HS-5 (cell line): ENCODE results near the gene DCTD.

ENCODE experiments used
- DNase-seq: peaks from one replicate; pipeline ENCODE4 v3.0.0-alpha.2; 2012; ENCODE audit warnings: low read depth

DCTD gene

GRCh38 chr4:182917182-182918043 is at the start of gene DCTD:
DCTD (minus strand) TSS chr4:182917386; CDS start chr4:182915568, 1,818 bp downstream.
- DNase-seq: no peak

- DNase-seq: no peak
Measured at GRCh38 chr4:182960746-182961145, 43.6 kb upstream of the DCTD start.

- no peak for DNase-seq
Measured at GRCh38 chr4:182960228-182960627, 43.0 kb upstream of the DCTD start.

DNA sequence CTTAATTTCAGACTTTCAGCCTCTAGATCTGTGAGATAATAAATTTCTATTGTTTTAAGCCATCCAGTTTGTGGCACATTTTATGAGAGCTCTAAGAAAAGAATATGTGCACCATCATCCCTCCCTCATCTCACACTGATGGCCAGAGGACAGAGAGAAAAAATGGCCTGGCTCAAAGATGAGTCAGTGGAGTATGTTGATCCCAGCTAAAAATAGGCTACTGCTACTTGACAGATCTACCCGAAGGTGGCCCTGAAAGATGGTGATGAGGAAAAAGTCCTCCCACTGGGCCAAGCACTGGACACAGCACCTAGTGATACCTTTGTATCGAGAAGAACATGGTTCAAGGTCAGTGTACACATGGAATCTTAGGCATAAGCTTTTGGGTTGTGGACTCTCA is 38.2 kb upstream of the DCTD start:
- DNase-seq: no peak

DNA sequence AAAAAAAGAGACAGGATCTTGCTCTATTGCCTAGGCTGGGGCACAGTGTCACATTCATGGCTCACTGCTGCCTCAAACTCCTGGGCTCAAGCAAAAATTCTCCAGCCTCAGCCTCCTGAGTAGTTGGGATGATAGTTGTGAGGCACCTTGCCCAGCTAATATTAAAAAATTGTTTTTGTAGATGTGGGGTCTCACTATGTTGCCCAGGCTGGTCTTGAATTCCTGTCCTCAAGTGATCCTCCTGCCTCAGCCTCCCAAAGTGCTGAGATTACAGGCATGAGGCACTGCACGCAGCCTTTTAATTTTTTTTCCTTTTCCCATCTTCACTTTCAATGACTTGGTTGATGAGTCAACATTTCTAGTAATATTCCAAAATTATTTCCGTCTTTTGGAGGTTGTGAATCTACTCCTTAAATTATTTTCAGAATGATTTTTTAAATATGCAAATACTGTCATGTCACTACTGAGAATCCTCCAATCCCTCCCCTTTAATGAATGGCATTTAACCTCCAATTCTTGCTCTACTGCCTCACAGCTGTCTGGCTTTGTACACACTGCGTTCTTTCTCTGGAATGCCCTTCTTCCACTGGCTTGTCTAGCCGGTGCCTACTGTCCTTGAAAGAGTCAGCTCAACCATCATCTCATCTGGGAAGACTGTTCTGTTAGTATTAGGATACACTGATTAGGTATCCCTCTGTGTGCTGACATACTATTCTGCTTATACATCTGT is 27.5 kb upstream of the DCTD start:
- no peak for DNase-seq

DNA sequence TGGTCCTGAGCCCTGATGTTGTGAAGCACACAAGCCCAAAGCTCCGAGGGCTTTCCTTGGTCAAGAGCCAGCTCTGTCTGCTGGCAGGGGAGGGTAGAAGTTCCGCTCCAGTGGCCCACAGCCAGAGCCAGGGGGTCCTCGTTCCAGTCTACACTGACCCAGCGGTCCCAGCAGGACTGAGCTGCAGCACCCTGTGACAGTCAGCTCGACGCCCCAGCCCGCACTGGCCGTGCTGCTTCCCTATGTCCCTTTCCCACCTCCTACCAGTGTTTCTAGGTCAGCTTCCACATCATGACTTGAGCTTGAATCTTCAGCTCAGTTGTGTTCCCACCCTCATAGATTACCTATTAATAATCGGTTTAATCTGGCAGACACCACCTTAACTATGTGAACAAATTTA is 22.5 kb upstream of the DCTD start:
- no peak for DNase-seq

- DNase-seq: no peak
Measured at GRCh38 chr4:182938205-182938645, 21.0 kb upstream of the DCTD start.

GRCh38 chr4:182937268-182938204 is 20.4 kb upstream of the DCTD start:
- DNase-seq: no peak

DNA sequence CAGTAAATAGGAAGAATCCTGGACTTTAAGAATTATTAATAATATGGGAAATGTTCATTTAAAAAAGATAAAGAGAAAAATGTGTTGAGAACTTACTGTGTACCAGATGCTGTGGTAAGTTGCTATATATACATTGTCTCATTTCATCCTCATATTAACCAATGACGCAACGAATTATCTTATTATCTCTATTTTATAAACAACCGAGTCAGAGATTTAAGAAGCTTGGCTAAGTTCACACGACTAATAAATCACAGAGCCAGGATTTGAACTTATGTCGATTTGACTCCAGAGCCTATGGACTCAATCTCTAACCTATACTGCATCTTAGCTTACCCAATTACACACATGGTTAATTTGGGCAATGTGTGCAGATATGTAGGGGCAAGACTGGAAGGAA is 15.5 kb upstream of the DCTD start:
- DNase-seq: no peak

GRCh38 chr4:182931691-182932345 is 14.6 kb upstream of the DCTD start:
- DNase-seq: no peak

GRCh38 chr4:182930889-182931288 is 13.7 kb upstream of the DCTD start:
- no peak for DNase-seq

- peak; percentile 81 for DNase-seq
Measured at GRCh38 chr4:182929296-182929695, 12.1 kb upstream of the DCTD start.

GRCh38 chr4:182928061-182928460 is 10.9 kb upstream of the DCTD start:
- no peak for DNase-seq

DNA sequence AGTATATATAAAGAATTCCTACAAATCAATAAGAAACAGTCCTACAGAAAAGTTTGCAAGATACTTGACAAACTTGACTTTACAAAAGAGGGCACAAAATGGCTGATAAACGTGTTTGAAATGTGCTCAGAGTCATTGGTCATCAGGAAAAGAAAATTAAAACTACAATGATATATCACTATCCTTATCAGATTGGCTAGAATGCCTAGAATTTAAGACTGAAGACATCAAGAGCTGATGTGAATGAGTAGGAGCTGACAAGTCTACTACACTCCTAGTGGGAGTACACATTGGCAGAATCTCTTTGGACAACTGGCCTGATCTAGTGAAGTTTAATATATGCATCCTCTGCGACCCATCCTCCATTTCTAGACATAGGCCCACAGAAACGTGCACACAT is 10.3 kb upstream of the DCTD start:
- DNase-seq: no peak

GRCh38 chr4:182925855-182926254 is 8.7 kb upstream of the DCTD start:
- DNase-seq: no peak

DNA sequence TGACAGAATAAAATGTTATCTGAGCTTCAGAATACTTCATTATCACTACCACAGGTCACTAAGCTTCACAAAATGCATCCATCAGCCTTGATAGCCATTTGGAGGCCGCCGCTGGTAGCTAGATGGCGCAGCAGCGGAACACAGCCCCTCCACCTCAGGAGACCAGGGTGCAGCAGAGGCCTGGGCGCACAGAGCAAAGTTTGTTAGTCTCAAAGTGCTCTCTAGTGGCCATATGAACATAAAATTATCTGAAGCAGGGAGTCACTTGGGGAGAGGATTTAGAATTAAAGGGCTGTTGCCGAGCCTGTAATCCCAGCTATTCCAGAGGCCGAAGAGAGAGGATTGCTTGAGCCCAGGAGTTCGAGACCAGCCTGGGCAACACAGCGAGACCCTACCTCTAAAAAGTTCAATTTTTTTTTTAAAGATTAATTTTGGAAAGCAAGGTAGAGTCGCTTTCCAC is 8.1 kb upstream of the DCTD start:
- DNase-seq: no peak

DNA sequence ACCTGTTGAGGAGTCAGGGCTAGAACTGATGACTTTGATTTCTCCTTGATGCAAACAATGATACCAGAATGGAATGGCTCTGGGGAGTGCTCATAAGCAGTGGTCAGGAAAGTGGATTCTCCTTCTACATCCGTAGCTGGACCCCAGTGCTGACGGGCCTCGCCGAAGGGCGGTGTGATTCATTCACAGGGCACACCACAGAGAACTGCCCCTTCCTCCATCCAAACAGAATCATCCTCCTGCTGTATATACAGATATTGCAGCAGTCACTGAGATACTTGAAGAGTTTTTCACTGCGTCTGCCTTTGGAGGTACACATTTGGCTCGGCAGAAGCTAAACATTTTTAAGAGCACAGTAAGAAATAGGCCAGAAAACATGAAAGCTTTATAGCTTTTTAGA is 7.3 kb upstream of the DCTD start:
- no peak for DNase-seq

DNA sequence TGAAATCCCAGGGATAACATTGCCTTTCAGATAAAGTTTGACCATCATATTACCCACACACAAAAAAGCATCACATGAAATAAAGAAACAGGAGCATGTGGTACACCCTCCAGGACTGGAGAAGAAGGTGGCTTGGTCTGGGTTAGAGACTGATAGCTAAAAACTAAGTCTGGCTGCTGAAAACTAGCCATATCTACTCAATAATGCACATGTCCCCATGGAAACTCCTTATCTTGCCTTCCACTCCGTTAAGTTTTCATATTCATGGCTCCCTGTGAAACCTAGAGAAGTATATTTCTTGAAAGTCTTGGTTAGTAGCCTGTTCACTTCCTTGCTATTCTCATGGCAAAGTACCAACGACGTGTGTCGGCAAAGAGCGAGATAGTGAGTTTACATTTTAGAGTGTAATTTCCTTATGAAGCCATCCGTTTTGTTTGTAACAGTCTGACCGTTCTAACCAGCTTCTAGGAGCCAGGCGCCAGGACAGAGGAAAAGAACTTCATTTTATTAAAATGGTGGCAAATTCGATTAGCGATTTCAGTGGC is 6.7 kb upstream of the DCTD start:
- DNase-seq: no peak

- DNase-seq: no peak
Measured at GRCh38 chr4:182923366-182923765, 6.2 kb upstream of the DCTD start.

DNA sequence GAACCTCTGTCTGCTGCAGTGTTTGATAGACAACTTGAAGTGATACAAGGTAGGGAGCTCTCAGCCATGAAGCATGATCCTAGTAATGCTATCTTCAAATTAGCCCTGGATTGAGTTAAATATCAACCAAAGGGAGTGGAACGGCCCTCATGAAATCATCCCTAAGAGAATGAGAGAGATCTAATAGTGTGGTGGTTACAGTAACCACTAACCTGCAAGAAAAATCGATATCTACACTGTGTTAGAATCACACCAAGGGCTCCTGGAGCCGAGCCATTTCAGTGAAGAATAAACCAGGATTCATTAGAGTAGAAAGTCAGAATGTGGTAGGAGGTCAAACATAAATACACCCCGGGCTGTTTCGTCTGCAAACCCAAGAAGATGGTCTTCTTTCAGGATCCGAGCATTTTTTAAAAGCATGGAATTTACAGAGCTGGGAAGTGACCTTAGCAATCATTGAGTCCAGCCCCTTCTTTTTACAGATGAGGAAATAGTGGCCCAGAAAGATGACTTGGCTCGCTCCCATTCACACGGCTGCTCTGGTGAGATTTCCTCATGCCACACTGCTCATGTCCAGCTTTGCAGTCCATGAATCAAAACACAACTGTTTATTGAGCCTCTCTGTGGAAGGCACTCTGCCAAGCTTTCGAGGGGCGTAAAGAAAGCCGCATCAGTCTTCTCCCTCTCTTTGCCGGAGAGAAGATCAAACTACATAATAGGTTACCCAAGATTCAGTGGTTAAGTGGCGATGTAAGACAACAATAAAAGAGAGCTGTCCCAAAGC is 5.5 kb upstream of the DCTD start:
- DNase-seq: no peak

DNA sequence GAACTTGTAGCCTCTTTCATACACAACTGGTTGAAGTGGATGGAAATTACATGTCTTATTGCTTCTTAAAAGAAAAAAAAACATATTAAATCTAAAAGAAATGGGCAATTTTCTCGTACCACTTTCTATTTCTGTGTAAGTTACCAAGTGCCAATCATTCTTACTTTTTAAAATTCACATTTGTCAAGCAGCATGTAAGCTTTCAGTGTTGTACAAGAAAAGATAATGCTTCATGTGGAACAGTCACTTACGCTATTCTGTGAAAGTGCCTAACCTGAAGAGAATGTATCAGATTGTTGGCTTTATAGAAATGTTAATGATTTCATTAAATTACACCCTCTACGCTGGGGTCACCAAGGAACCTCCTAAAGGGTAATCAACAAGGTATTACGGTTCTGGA is 4.4 kb upstream of the DCTD start:
- DNase-seq: no peak
